ENCODE data around the gene PBX1.
"Not testable (repeated sequence)": the region's sequence is repeated elsewhere in the genome, so short reads cannot be mapped to it uniquely, and the experiment has no call there.

PBX1 gene

DNA sequence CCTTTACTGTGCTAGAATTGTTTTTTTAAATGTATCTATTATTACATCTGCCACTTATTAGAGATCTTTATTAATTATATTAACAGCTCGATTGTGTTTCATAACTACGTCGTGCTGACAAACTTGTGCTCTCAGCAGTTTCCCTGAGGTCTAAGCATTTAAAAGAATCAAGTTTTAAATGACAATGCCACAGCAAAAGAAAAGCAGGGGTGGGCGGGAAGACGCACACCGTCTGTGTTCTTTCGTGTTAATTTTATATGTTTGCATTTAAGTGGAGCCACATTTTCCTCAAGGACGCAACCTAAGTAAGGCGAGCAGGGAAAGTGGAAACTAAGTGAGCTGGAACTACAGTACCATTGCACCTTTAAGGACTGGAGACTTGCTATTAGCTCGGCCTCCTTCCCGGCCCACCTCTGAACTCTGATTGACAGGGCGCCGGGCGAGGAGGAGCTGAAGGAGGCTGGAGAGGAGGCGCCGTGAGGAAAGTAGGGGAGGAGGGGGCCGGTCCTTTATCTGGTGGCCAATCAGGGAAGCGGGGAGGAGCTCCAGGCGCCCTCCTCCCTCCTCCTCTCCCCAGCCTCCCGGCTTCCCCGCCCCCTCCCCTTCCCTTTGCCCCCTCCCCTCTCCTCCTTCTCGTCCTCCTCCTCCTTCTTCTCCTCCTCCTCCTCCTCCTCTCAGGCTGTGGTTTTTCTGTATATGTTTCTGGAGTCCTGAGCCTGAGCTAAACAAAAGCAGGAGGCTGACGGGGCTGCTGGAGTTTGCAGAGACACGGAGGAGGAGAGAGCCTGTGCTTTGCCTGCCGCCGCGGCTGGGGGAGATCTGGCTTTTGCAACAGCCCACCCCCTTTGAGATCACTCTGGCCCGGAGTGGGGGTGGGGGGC, at the start of gene PBX1:
Gene PBX1 (plus strand): TSS at position 724 of the 881 bp plus-strand sequence.
- no peak for TF ChIP-seq ZNF274 (IDR thresholded peaks at IDR 0.05; ENCODE audit: low read depth, low read length)
- H3K4me3 ChIP-seq (ENCODE audit: low read length) = peak within 1 kb of the TSS; percentile 65

DNA sequence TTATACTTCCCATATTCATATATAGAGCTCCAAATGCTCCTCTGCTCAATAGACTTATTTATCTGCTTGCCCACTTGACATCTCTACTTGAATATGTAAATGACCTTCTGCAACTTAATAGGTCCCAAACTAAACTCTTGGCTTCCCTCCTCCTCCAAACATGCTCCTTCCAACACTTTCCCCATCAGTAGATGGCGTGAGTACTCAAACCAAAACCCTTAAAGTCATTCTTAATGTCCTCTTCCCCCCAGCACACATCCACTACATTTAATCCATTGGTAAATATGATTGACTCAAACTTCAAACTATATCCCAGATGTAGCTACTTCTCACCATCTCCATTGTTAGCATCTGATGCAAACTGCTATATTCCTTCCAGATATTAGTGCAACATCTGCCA, 48.5 kb upstream of the PBX1 start:
- TF ChIP-seq ZNF274 (IDR thresholded peaks at IDR 0.05; ENCODE audit: low read depth, low read length) = no peak

DNA sequence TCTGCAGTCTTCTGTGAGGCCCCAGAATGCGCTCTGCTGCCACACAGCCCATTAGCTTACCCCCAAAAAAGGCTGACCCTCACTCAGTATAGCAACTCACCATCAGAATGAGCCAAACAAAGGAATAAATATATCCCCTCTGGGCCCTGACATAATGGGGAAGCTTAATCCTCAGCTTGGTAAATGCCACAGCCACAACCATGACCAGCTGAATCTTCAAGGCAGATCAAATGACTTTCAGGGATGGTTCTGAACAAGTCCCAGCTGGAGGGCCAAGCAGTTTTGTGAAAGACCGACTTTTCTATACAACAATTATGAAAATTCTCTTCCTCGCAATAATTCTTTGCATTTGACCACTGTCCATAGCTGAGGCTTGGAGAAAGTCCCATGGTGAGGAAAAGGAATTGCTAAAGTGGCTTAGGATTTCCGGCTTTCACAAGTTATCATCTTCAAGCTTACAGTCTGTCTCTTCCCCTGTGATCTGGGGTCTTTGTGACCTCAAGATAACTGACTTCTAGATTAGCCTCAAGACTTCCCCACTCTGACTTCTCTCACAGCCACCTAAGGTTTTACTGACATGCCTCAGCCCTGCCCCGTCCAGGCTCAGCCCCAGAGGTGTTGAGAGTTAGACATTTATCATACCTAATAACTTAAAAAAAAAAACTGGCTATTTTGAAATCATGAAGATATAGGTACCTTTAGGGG, 47.8 kb upstream of the PBX1 start:
- TF ChIP-seq ZNF274 (IDR thresholded peaks at IDR 0.05; ENCODE audit: low read depth, low read length) = no peak

More for the DNA sequence above, 48.5 kb upstream of the PBX1 start:
- no peak overlapping the region for H3K4me3 ChIP-seq (ENCODE audit: low read length)

DNA sequence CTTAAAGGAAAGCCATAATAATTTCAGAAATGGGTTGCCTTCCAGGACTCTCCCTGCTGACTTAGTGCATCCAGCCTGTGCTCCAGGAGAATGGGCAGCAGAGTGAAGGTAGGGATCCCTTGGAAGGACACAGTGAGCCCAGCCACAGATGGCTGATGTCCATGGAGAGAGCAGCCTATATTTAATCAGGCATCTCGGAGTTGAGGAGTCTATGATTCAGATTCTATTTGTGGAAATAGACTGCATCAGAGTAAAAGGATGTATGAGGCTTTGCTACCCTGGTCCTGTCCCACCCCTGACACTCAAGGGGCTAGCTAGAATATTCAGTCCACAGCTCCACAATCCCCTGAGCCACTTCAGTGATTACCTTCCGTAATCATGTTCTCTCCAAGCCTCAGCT, 43.8 kb upstream of the PBX1 start:
- no peak for TF ChIP-seq ZNF274 (IDR thresholded peaks at IDR 0.05; ENCODE audit: low read depth, low read length)
- H3K4me3 ChIP-seq (ENCODE audit: low read length) = no peak overlapping the region

More for the DNA sequence above, 47.8 kb upstream of the PBX1 start:
- H3K4me3 ChIP-seq (ENCODE audit: low read length) = no peak overlapping the region

DNA sequence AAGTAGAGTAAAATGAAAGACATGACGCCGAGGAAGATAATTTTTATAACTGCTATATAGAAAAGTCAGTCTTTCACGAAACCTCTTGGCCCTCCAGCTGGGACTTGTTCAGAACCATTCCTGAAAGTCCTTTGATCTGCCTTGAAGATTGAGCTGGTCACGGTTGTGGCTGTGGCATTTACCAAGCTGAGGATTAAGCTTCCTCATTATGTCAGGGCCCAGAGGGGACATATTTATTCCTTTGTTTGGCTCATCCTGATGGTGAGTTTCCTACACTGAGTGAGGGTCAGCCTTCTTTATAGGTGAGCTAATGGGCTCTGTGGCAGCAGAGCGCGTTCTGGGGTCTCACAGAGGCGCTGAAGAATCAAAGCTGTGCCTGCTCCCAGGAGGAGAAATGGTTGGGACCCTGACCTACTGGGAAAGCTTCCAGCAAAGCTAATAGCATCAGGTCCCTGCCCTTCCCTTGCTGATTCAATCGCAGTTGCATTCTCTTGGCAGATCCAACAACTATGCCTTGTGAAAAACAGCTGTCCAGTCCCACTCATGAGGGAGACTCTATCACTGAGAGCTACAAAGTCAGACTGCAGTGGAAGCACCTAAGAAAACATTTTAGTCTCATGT, 43.2 kb upstream of the PBX1 start:
- H3K4me3 ChIP-seq (ENCODE audit: low read length) = no peak overlapping the region
- TF ChIP-seq ZNF274 (IDR thresholded peaks at IDR 0.05; ENCODE audit: low read depth, low read length) = no peak

DNA sequence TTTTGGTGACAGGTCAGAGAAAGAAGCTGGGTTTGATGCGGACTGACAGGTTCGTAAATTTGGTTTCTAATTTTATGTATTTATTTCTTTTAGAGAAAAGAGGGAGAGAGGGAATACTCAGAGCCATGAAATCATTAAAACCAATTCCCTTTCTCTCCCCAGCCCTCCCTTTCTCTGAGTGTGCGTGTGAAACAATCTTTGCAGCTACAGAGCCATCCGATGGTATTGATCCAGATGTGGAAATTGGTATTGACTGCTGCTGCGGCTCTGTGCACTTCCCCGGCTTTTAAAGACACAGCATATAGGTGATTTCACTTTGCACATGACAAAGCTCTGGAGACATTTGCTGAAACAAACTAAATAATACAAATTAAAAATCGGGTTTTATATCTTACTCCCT, 42.4 kb upstream of the PBX1 start:
- TF ChIP-seq ZNF274 (IDR thresholded peaks at IDR 0.05; ENCODE audit: low read depth, low read length) = no peak
- H3K4me3 ChIP-seq (ENCODE audit: low read length) = no peak overlapping the region

DNA sequence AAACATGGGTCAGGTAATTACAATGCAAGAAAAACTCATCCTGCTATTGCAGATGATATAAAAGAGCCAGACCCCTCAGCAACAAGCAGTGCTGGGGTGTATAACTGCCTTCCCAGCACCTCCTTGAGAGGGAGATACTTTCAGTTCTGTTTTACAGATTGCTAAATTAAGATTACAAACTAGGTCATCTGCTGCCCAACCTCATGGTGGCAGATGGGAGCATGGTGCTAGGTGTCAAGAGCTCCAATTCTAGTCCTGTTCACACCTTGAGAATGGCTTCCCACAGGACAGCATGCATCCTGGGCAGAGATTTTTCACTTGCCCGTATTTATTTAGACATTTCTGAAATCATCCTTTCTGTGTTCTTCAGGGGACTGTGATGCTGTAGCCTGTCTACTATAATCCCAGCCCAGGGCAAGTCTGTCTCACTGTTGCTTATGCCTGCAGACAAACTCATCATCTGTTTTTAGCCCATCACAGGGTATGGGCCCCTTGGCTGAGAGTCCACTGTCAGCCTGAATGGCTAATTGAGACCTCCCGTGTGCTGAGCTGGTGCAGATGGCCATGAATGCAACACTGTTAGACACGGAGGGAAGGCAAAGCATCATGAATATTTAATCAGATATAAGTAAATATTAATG, 40.2 kb upstream of the PBX1 start:
- no peak for TF ChIP-seq ZNF274 (IDR thresholded peaks at IDR 0.05; ENCODE audit: low read depth, low read length)
- H3K4me3 ChIP-seq (ENCODE audit: low read length) = no peak overlapping the region

DNA sequence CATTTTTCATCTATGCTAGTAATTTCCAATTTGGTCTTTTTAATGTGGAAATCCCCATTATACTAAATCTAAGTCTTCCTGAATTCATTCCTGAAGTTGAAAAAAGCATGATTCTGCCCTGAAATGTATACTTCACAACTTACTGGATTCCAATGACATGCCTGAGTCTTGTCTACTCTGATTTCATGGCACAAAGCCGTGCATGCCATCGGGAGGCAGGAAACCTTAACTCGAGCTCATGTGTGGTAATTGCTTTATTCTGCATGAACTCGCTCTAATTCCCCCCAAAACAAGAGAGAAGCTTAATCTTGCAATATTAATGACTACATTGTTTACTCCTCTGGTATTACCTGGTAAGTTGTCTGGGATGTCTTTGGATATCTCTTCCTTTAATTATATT, 39.6 kb upstream of the PBX1 start:
- H3K4me3 ChIP-seq (ENCODE audit: low read length) = no peak overlapping the region
- no peak for TF ChIP-seq ZNF274 (IDR thresholded peaks at IDR 0.05; ENCODE audit: low read depth, low read length)

DNA sequence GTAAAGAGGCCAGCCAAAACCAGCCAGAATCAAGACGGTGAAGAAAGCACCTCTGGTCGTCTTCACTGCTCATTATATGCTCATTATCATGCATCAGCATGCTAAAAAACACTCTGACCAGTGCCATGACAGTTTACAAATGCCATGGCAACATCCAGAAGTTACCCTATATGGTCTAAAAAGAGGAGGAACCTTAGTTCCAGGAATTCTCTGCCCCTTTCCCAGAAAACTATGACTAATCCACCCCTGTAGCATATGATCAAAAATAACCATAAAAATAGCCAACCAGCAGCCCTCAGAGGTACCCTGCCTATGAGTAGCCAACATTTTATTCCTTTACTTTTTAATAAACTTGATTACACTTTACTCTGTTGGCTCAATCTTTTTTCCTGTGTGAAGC, 34.2 kb upstream of the PBX1 start:
- no peak overlapping the region for H3K4me3 ChIP-seq (ENCODE audit: low read length)
- TF ChIP-seq ZNF274 (IDR thresholded peaks at IDR 0.05; ENCODE audit: low read depth, low read length) = no peak

DNA sequence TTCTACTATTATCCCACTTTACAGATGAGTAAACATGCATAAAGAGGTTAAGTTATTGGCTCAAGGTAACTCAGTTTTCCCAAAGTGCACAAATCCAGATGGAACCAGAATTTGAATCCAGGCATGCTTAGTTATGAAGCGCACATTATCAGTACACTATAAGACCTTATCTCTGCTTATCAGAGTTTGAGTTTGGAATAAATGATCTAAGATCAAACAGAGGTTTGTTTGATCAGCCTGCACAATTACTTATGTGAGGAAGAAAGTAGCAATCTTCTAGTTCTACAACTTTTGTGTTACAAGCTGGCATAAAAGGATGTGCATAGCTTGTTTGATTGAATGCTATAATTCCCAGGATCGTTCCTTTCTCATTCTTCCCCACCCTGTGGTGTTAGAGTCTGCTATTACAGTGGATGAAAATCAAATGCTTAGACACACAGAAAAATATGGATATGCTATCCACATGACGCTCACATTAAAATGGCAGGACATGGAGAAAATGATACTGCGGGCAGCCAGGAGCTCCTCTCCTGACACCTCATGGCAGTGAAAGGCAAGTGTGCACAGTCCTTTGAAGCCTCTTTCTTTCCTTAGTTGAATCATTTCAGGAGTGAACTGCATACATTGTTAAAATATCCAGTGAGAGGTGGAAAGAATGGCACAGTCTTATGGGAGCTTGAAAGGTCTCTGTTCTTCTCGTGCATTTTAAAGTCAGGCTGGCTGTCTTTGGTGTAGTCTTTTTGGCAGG, 23.9 kb upstream of the PBX1 start:
- H3K4me3 ChIP-seq (ENCODE audit: low read length) = no peak overlapping the region
- TF ChIP-seq ZNF274 (IDR thresholded peaks at IDR 0.05; ENCODE audit: low read depth, low read length) = no peak

DNA sequence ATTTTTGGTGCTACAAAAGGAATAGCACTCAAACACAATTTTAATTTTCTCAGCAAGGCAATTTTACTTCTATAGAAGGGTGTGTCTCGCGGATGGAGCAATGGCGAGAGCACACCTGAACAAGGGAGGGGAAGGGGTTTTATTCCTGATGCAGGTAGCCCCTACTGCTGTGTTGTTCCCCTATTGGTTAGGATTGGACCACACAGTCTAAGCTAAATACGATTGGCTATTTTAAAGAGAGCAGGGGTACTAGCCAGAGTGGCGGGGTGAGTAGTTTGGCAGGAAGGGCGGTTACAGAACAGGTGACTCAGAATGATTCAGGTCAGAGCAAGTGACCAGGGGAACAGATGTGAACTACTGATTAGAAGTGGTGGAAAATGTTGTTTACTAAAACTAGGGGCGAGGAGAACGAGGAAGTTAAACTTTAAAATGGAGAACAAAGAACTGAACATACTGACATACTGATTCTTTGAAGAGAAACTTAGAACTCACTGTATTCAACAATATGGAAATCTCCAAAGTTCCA, 6.5 kb upstream of the PBX1 start:
- not testable (repeated sequence) for H3K4me3 ChIP-seq (ENCODE audit: low read length)

DNA sequence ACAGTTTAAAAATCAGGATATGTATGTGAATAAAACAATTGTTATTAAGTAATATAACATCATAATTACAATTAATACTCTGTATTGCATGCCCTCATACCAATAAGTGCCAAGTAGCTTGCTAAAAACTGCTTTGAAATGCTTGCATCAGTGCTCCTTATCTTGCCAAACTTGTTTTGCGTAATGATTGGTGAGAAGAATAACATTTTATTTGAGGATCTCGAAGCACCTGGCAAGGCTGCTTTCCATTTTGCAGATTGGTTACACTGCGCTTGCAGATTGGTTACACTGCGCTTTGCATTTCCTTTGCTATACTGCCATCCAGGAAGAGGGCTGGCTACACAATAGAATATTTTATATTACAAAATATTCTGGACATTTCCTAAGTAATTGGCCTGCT, 1.7 kb upstream of the PBX1 start:
- TF ChIP-seq ZNF274 (IDR thresholded peaks at IDR 0.05; ENCODE audit: low read depth, low read length) = no peak
- H3K4me3 ChIP-seq (ENCODE audit: low read length) = no peak overlapping the region

DNA sequence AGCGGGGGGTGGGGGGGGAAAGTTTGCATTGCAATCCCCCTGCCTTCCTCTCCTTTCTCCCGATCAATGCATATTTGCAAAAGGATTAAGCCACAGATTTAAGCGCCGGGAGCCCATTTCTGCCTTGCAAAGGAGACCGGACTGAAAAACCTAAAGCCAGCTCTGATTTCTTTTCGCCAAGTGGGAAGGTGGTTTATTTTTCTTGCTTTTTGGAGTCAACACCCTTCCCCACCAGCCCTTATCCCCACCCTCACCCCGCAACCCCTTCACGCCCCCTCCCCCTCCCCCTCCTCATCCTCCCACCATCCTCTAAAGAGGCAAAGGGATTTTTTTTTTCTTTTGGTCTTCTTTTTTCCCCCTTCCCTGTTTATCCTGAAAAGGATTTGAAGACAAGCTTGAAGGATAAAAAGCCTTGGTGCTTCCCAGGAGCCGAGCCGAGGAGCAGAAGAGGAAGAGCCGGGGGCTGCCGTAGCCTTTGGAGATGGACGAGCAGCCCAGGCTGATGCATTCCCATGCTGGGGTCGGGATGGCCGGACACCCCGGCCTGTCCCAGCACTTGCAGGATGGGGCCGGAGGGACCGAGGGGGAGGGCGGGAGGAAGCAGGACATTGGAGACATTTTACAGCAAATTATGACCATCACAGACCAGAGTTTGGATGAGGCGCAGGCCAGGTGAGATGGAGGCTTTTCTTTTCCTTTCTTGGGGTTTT, 513 bp downstream of the PBX1 start:
- TF ChIP-seq ZNF274 (IDR thresholded peaks at IDR 0.05; ENCODE audit: low read depth, low read length) = no peak
- peak overlapping the region; percentile 65 for H3K4me3 ChIP-seq (ENCODE audit: low read length)
